ENCODE data around the gene COQ10B. TPM values are rescaled to one million over a fixed set of nuclear protein-coding genes. Genes with fewer than 3 reads are reported as not detected.

Gene COQ10B
- total RNA-seq, 2 donors from 2014 or later, result 15.5 to 38.5 TPM

- H3K4me3 ChIP-seq, result no peak overlapping the region
These were observed 61.4 kb downstream of the COQ10B start for GRCh38 chr2:197514754-197515153.

DNA sequence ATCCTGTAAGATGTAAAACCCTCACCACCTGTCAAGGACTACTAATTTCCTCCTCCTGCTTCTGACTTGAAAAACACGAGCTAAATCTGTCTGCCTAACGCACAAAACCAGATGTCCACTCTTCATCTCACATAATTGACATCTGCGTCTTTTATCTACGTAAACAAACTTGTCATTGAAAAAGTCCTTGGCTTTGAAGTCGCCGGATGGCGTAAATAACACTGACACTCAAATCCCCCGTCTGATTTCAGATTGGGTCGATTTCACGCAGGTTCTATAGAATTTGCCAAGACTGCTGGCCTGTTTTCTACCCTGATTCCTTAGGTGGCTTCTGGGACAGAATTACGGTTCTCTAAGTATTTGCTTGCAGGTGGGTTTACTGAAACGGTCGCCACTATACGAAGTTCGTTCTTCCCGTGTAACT lies 62.0 kb downstream of the COQ10B start:
- H3K4me3 ChIP-seq, result peak overlapping the region; percentile 87
- intact Hi-C loops (cut with DNase I), result loop anchor here (10.0 kb wide), 2 partner anchors 61 to 189 kb away; partner anchors contain the start of genes COQ10B and MARS2
- peak; percentile 42 for DNase-seq

More at GRCh38 chr2:197514754-197515153, 61.4 kb downstream of the COQ10B start:
- peak overlapping the region in 1 of 2 donors; percentile 89 for H3K9ac ChIP-seq (ENCODE audit: low read depth in 2 of 2, low read length in 2 of 2)
- no peaks in the 10 kb centered on the region for H3K4me1 ChIP-seq
- TF ChIP-seq, protein P1, sequence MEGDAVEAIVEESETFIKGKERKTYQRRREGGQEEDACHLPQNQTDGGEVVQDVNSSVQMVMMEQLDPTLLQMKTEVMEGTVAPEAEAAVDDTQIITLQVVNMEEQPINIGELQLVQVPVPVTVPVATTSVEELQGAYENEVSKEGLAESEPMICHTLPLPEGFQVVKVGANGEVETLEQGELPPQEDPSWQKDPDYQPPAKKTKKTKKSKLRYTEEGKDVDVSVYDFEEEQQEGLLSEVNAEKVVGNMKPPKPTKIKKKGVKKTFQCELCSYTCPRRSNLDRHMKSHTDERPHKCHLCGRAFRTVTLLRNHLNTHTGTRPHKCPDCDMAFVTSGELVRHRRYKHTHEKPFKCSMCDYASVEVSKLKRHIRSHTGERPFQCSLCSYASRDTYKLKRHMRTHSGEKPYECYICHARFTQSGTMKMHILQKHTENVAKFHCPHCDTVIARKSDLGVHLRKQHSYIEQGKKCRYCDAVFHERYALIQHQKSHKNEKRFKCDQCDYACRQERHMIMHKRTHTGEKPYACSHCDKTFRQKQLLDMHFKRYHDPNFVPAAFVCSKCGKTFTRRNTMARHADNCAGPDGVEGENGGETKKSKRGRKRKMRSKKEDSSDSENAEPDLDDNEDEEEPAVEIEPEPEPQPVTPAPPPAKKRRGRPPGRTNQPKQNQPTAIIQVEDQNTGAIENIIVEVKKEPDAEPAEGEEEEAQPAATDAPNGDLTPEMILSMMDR (IDR thresholded peaks at IDR 0.05), result no peak
- peak overlapping the region; percentile 97 for H3K27ac ChIP-seq
- intact Hi-C loops (cut with DNase I), result loop anchor here (10.0 kb wide), 2 partner anchors 60 to 190 kb away; partner anchors contain the start of genes COQ10B and MARS2
- no peak for DNase-seq
- H3K27me3 ChIP-seq, result no peaks in the 10 kb centered on the region
- no peaks in the 10 kb centered on the region for H3K36me3 ChIP-seq
- H3K9me3 ChIP-seq, result no peaks in the 10 kb centered on the region

DNA sequence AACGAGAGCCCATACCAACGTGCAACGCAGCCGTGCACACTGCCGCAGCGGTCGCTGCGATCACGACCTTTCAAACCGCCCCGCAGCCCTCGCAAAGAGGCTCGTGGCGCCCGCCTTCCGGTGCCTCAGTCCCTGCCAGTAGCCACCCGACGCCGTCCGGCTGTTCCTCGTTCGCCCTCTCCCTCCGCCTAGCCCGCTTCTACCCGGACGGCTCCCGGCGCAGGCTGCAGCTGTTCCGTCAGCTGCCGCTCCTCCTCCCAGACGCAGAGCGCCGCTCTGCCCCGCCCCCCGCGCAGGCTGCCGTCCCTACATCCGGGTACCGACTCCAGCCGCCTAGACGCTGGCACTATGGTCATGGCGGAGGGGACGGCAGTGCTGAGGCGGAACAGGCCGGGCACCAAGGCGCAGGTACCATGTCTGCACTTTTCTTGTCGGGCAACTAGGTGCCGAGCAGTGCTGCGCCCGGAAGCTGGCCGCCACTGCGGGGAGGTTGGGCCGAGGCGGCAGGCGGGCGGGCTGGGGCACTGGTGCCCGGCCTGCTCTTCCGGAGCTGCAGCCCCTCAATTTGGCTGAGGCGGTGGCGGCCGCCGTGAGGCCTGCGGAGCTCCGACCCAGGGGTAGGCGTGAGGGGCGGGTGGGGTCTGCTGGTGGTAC lies 62.5 kb downstream of the COQ10B start, which contains the start of gene MOB4:
MOB4 (plus strand) TSS at position 328 of the 654 bp plus-strand sequence; CDS start at position 349, 21 bp downstream.
- Histone ChIP-seq H3K4me3 (peak within 1 kb of the TSS; percentile 87), H3K27me3 (no peaks in the 10 kb centered on the region), H3K36me3 (no peaks in the 10 kb centered on the region), H3K27ac (peak within 1 kb of the TSS; percentile 97), H3K9me3 (no peaks in the 10 kb centered on the region), H3K9ac (ENCODE audit: low read depth in 2 of 2, low read length in 2 of 2) (peak within 1 kb of the TSS; percentile 89 to 96), H3K4me1 (no peaks in the 10 kb centered on the region)
- DNase-seq, result peak; percentile 96
- intact Hi-C loops (cut with DNase I), result loop anchor here (10.0 kb wide), 2 partner anchors 61 to 189 kb away; partner anchors contain the start of genes COQ10B and MARS2
- TF ChIP-seq, protein P1 (IDR thresholded peaks at IDR 0.05), result no peak

More for the DNA sequence above, 62.0 kb downstream of the COQ10B start:
- Histone ChIP-seq H3K9me3 (no peaks in the 10 kb centered on the region), H3K9ac (ENCODE audit: low read depth in 2 of 2, low read length in 2 of 2) (peak overlapping the region; percentile 73 to 89), H3K36me3 (no peaks in the 10 kb centered on the region), H3K4me1 (no peaks in the 10 kb centered on the region), H3K27ac (peak overlapping the region; percentile 97), H3K27me3 (no peaks in the 10 kb centered on the region)
- TF ChIP-seq, protein P1 (IDR thresholded peaks at IDR 0.05), result no peak

GRCh38 chr2:197516393-197516761 lies 63.0 kb downstream of the COQ10B start:
- TF ChIP-seq, protein P1 (IDR thresholded peaks at IDR 0.05), result no peak
- H3K4me3 ChIP-seq, result peak overlapping the region; percentile 87
- no peaks in the 10 kb centered on the region for H3K36me3 ChIP-seq
- H3K9ac ChIP-seq (ENCODE audit: low read depth in 2 of 2, low read length in 2 of 2), result peak overlapping the region; percentile 89 to 96
- peak overlapping the region; percentile 97 for H3K27ac ChIP-seq
- intact Hi-C loops (cut with DNase I), result loop anchor here (10.0 kb wide), 2 partner anchors 62 to 188 kb away; partner anchors contain the start of genes COQ10B and MARS2
- DNase-seq, result peak; percentile 55
- H3K4me1 ChIP-seq, result no peaks in the 10 kb centered on the region
- no peaks in the 10 kb centered on the region for H3K9me3 ChIP-seq
- H3K27me3 ChIP-seq, result no peaks in the 10 kb centered on the region

- no peak for DNase-seq
- Histone ChIP-seq H3K9ac (ENCODE audit: low read depth in 2 of 2, low read length in 2 of 2) (peak overlapping the region; percentile 89 to 96), H3K4me1 (no peaks in the 10 kb centered on the region), H3K9me3 (no peaks in the 10 kb centered on the region), H3K27me3 (no peaks in the 10 kb centered on the region), H3K36me3 (no peaks in the 10 kb centered on the region), H3K27ac (no peak overlapping the region), H3K4me3 (peak overlapping the region; percentile 87)
- TF ChIP-seq, protein P1 (IDR thresholded peaks at IDR 0.05), result no peak
- intact Hi-C loops (cut with DNase I), result loop anchor here (10.0 kb wide), 2 partner anchors 62 to 188 kb away; partner anchors contain the start of genes COQ10B and MARS2
These were observed 63.8 kb downstream of the COQ10B start for GRCh38 chr2:197517150-197517549.

Other genes with a start within 250 kb of the COQ10B start
- gene ANKRD44, start 142.8 kb upstream of the COQ10B start, total RNA-seq, result 1 to 10 TPM; 7.0 to 7.9 TPM
- 100 to 1,000 TPM; 186 to 242 TPM for gene SF3B1, start 18.5 kb upstream of the COQ10B start, total RNA-seq
- gene HSPD1, start 46.3 kb downstream of the COQ10B start, total RNA-seq, result 100 to 1,000 TPM; 232 to 794 TPM
- 100 to 1,000 TPM; 101 to 297 TPM for gene HSPE1, start 46.8 kb downstream of the COQ10B start, total RNA-seq
- gene MOB4, start 62.5 kb downstream of the COQ10B start, total RNA-seq, result 10 to 100 TPM; 24.7 to 34.1 TPM
- 1 to 10 TPM in 1 of 2 donors, under 1 TPM in 1; 0.49 to 2.2 TPM for gene RFTN2, start 222.0 kb downstream of the COQ10B start, total RNA-seq

Measured in colonic mucosa (tissue), 4 donors.